GM12878 (cell line): Measurements from ENCODE around the gene RPS8.

Experiments used
- STAT3 ChIP-seq: IDR thresholded peaks from 2 replicates; pipeline ENCODE4 v1.6.1; 2011; ENCODE audit warnings: low read depth, low read length, improper control_type of control experiment
- TARDBP ChIP-seq: IDR thresholded peaks from 2 replicates; pipeline ENCODE4 v1.6.1; 2016; ENCODE audit warnings: borderline replicate concordance
- TF ChIP-seq, protein P1 (sequence below), 3 experiments: IDR thresholded peaks in 2 of 3; conservative IDR thresholded peaks in 1 of 3; 2 replicates each; pipeline ENCODE4 v1.5.1; 2011; ENCODE audit warnings: low read depth in 3 of 3, low read length in 3 of 3, mild to moderate bottlenecking in 3 of 3, control low read depth in 2 of 3, moderate library complexity in 2 of 3, inconsistent platforms in 1 of 3, mixed read lengths in 1 of 3; ENCODE audit not compliant: control insufficient read depth in 2 of 3, insufficient read depth in 1 of 3; ENCODE audit errors: extremely low read depth in 1 of 3

GRCh38 chr1:44826375-44827196 lies 51.2 kb downstream of the RPS8 start:
- TF ChIP-seq, protein P1, sequence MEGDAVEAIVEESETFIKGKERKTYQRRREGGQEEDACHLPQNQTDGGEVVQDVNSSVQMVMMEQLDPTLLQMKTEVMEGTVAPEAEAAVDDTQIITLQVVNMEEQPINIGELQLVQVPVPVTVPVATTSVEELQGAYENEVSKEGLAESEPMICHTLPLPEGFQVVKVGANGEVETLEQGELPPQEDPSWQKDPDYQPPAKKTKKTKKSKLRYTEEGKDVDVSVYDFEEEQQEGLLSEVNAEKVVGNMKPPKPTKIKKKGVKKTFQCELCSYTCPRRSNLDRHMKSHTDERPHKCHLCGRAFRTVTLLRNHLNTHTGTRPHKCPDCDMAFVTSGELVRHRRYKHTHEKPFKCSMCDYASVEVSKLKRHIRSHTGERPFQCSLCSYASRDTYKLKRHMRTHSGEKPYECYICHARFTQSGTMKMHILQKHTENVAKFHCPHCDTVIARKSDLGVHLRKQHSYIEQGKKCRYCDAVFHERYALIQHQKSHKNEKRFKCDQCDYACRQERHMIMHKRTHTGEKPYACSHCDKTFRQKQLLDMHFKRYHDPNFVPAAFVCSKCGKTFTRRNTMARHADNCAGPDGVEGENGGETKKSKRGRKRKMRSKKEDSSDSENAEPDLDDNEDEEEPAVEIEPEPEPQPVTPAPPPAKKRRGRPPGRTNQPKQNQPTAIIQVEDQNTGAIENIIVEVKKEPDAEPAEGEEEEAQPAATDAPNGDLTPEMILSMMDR (IDR thresholded peaks at IDR 0.05 in 2 of 3, conservative IDR thresholded peaks at IDR 0.05 in 1 of 3; ENCODE audit: control insufficient read depth in 2 of 3, extremely low read depth in 1 of 3, insufficient read depth in 1 of 3, low read depth in 3 of 3, low read length in 3 of 3): no peak
- TF ChIP-seq STAT3 (no peak), TARDBP (no peak)
